ENCODE data around the gene BBS9. TPM values are rescaled to one million over a fixed set of nuclear protein-coding genes. Genes with fewer than 3 reads are reported as not detected.

BBS9 gene
- total RNA-seq, 1 donor from 2014 or later: 43.8 TPM

- ATAC-seq: no peak
- no peak for DNase-seq (ENCODE audit: low spot score)
- intact Hi-C loops (cut with DNase I): no loop called here
These were observed 424.7 kb downstream of the BBS9 start for GRCh38 chr7:33554046-33554445.

GRCh38 chr7:33554576-33554975 is 425.2 kb downstream of the BBS9 start:
- ATAC-seq (peak; percentile 44), DNase-seq (ENCODE audit: low spot score) (no peak)
- intact Hi-C loops (cut with DNase I): no loop called here

- ATAC-seq: no peak
- intact Hi-C loops (cut with DNase I): no loop called here
- no peak for DNase-seq (ENCODE audit: low spot score)
These were observed 427.1 kb downstream of the BBS9 start for GRCh38 chr7:33556472-33556871.

- no peak for DNase-seq (ENCODE audit: low spot score)
- no peak for ATAC-seq
- intact Hi-C loops (cut with DNase I): no loop called here
These were observed 429.4 kb downstream of the BBS9 start for GRCh38 chr7:33558549-33559323.

- DNase-seq (ENCODE audit: low spot score) (no peak), ATAC-seq (no peak)
- intact Hi-C loops (cut with DNase I): no loop called here
These were observed 430.0 kb downstream of the BBS9 start for GRCh38 chr7:33559324-33559710.

- intact Hi-C loops (cut with DNase I): no loop called here
- ATAC-seq: no peak
- no peak for DNase-seq (ENCODE audit: low spot score)
These were observed 433.6 kb downstream of the BBS9 start for GRCh38 chr7:33562996-33563395.

GRCh38 chr7:33563651-33564050 is 434.3 kb downstream of the BBS9 start:
- intact Hi-C loops (cut with DNase I): no loop called here
- DNase-seq (ENCODE audit: low spot score): no peak
- no peak for ATAC-seq

GRCh38 chr7:33578166-33578565 is 448.8 kb downstream of the BBS9 start:
- DNase-seq (ENCODE audit: low spot score): no peak
- intact Hi-C loops (cut with DNase I): no loop called here
- ATAC-seq: peak; percentile 34

- ATAC-seq (peak; percentile 50), DNase-seq (ENCODE audit: low spot score) (no peak)
- intact Hi-C loops (cut with DNase I): no loop called here
These were observed 449.7 kb downstream of the BBS9 start for GRCh38 chr7:33578881-33579672.

GRCh38 chr7:33579673-33579960 is 450.3 kb downstream of the BBS9 start:
- no peak for DNase-seq (ENCODE audit: low spot score)
- intact Hi-C loops (cut with DNase I): no loop called here
- peak; percentile 67 for ATAC-seq

GRCh38 chr7:33581236-33581635 is 451.9 kb downstream of the BBS9 start:
- DNase-seq (ENCODE audit: low spot score) (no peak), ATAC-seq (no peak)
- intact Hi-C loops (cut with DNase I): no loop called here

- DNase-seq (ENCODE audit: low spot score) (no peak), ATAC-seq (no peak)
- intact Hi-C loops (cut with DNase I): no loop called here
These were observed 452.7 kb downstream of the BBS9 start for GRCh38 chr7:33582104-33582503.

- ATAC-seq (no peak), DNase-seq (ENCODE audit: low spot score) (no peak)
- intact Hi-C loops (cut with DNase I): no loop called here
These were observed 453.2 kb downstream of the BBS9 start for GRCh38 chr7:33582533-33582932.

GRCh38 chr7:33589911-33590310 is 460.5 kb downstream of the BBS9 start:
- intact Hi-C loops (cut with DNase I): no loop called here
- no peak for ATAC-seq

GRCh38 chr7:33590916-33591315 is 461.6 kb downstream of the BBS9 start:
- no peak for ATAC-seq
- intact Hi-C loops (cut with DNase I): no loop called here
- DNase-seq (ENCODE audit: low spot score): no peak

More at GRCh38 chr7:33589911-33590310, 460.5 kb downstream of the BBS9 start:
- DNase-seq (ENCODE audit: low spot score): no peak

GRCh38 chr7:33591490-33591889 is 462.1 kb downstream of the BBS9 start:
- DNase-seq (ENCODE audit: low spot score) (no peak), ATAC-seq (no peak)
- intact Hi-C loops (cut with DNase I): no loop called here

GRCh38 chr7:33592718-33593117 is 463.4 kb downstream of the BBS9 start:
- DNase-seq (ENCODE audit: low spot score) (no peak), ATAC-seq (peak; percentile 70)
- intact Hi-C loops (cut with DNase I): no loop called here

GRCh38 chr7:33593611-33594010 is 464.2 kb downstream of the BBS9 start:
- intact Hi-C loops (cut with DNase I): no loop called here
- DNase-seq (ENCODE audit: low spot score) (no peak), ATAC-seq (no peak)

GRCh38 chr7:33596686-33597085 is 467.3 kb downstream of the BBS9 start:
- no peak for DNase-seq (ENCODE audit: low spot score)
- peak; percentile 68 for ATAC-seq
- intact Hi-C loops (cut with DNase I): no loop called here

GRCh38 chr7:33597181-33597580 is 467.8 kb downstream of the BBS9 start:
- no peak for DNase-seq (ENCODE audit: low spot score)
- ATAC-seq: no peak
- intact Hi-C loops (cut with DNase I): no loop called here

- intact Hi-C loops (cut with DNase I): no loop called here
- DNase-seq (ENCODE audit: low spot score): no peak
These were observed 471.7 kb downstream of the BBS9 start for GRCh38 chr7:33601101-33601500.

More at GRCh38 chr7:33601101-33601500, 471.7 kb downstream of the BBS9 start:
- no peak for ATAC-seq
